ENCODE results near the gene TTC28.

Gene TTC28

GRCh38 chr22:28143961-28144745, 535.5 kb downstream of the TTC28 start:
- H3K36me3 ChIP-seq (ENCODE audit: control insufficient read depth, insufficient read depth, low read length) = no peaks in the 10 kb centered on the region
- WGBS, 2 experiments = 96% methylated on average over 3 of the region's 3 CpGs
- H3K27me3 ChIP-seq (ENCODE audit: control insufficient read depth, insufficient read depth, low read length, poor library complexity, severe bottlenecking) = no peaks in the 10 kb centered on the region
- no peaks in the 10 kb centered on the region for H3K4me1 ChIP-seq (ENCODE audit: control insufficient read depth, insufficient read depth, low read length)
- H3K9me3 ChIP-seq (ENCODE audit: control insufficient read depth, low read length) = no peaks in the 10 kb centered on the region
- H3K27ac ChIP-seq (ENCODE audit: insufficient read depth, low read depth, low read length, poor library complexity, severe bottlenecking) = no peak overlapping the region
- no peak overlapping the region for H3K4me3 ChIP-seq (ENCODE audit: insufficient read depth, low read depth, low read length)

DNA sequence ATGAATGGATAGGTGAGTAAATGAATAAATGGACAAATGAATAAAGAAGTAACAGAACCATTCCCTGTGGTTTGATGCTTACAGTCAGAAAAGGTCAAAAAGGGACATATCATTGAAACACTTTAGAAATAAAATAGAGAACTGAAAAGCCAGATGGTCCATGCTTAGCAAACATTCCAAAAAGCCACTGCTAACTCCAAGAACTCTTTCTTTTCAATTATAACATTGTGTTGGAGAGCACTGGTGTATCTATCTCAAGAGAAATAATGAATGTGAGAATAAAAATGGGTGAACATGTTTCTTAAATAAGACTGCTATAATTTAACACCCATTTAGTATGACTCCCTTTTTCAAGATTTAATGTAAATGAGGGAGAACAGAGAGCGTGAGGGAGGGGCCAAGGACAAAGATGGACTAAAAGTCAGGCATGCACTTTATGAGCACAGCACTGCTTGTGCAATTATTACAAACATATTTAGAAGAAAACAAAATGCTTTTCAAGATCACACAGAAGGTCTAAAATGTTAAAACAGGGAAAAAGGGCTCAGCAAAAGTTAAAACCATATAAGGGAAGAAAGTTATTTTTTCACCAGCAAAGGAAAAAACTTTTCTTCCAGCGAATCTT, 536.3 kb downstream of the TTC28 start:
- no peak overlapping the region for H3K27ac ChIP-seq (ENCODE audit: insufficient read depth, low read depth, low read length, poor library complexity, severe bottlenecking)
- no peaks in the 10 kb centered on the region for H3K4me1 ChIP-seq (ENCODE audit: control insufficient read depth, insufficient read depth, low read length)
- WGBS, 2 experiments = 98% methylated on average over 2 of the region's 2 CpGs; no CpG with 5 or more reads in 1 of the 2 experiments
- H3K4me3 ChIP-seq (ENCODE audit: insufficient read depth, low read depth, low read length) = no peak overlapping the region
- no peaks in the 10 kb centered on the region for H3K9me3 ChIP-seq (ENCODE audit: control insufficient read depth, low read length)
- H3K36me3 ChIP-seq (ENCODE audit: control insufficient read depth, insufficient read depth, low read length) = no peaks in the 10 kb centered on the region
- no peaks in the 10 kb centered on the region for H3K27me3 ChIP-seq (ENCODE audit: control insufficient read depth, insufficient read depth, low read length, poor library complexity, severe bottlenecking)

- no peaks in the 10 kb centered on the region for H3K9me3 ChIP-seq (ENCODE audit: control insufficient read depth, low read length)
- H3K27me3 ChIP-seq (ENCODE audit: control insufficient read depth, insufficient read depth, low read length, poor library complexity, severe bottlenecking) = no peaks in the 10 kb centered on the region
- H3K36me3 ChIP-seq (ENCODE audit: control insufficient read depth, insufficient read depth, low read length) = no peaks in the 10 kb centered on the region
- WGBS, 2 experiments = 93 to 94% methylated on average over 2 of the region's 2 CpGs
- no peaks in the 10 kb centered on the region for H3K4me1 ChIP-seq (ENCODE audit: control insufficient read depth, insufficient read depth, low read length)
- H3K27ac ChIP-seq (ENCODE audit: insufficient read depth, low read depth, low read length, poor library complexity, severe bottlenecking) = peak overlapping the region; percentile 27
- no peak overlapping the region for H3K4me3 ChIP-seq (ENCODE audit: insufficient read depth, low read depth, low read length)
Observed at GRCh38 chr22:28142361-28142961, 537.2 kb downstream of the TTC28 start.

GRCh38 chr22:28141614-28142013, 538.0 kb downstream of the TTC28 start:
- 91 to 96% methylated on average over 2 of the region's 2 CpGs for WGBS, 2 experiments
- no peak overlapping the region for H3K27ac ChIP-seq (ENCODE audit: insufficient read depth, low read depth, low read length, poor library complexity, severe bottlenecking)

GRCh38 chr22:28139961-28140360, 539.7 kb downstream of the TTC28 start:
- H3K9me3 ChIP-seq (ENCODE audit: control insufficient read depth, low read length) = no peaks in the 10 kb centered on the region
- no peak overlapping the region for H3K4me3 ChIP-seq (ENCODE audit: insufficient read depth, low read depth, low read length)
- WGBS, 2 experiments = 88 to 92% methylated on average over 2 of the region's 2 CpGs
- H3K4me1 ChIP-seq (ENCODE audit: control insufficient read depth, insufficient read depth, low read length) = peaks cover 4% of the 10 kb centered on the region
- H3K27ac ChIP-seq (ENCODE audit: insufficient read depth, low read depth, low read length, poor library complexity, severe bottlenecking) = no peak overlapping the region
- H3K36me3 ChIP-seq (ENCODE audit: control insufficient read depth, insufficient read depth, low read length) = no peaks in the 10 kb centered on the region
- H3K27me3 ChIP-seq (ENCODE audit: control insufficient read depth, insufficient read depth, low read length, poor library complexity, severe bottlenecking) = no peaks in the 10 kb centered on the region

More at GRCh38 chr22:28141614-28142013, 538.0 kb downstream of the TTC28 start:
- peaks cover 4% of the 10 kb centered on the region for H3K4me1 ChIP-seq (ENCODE audit: control insufficient read depth, insufficient read depth, low read length)
- H3K27me3 ChIP-seq (ENCODE audit: control insufficient read depth, insufficient read depth, low read length, poor library complexity, severe bottlenecking) = no peaks in the 10 kb centered on the region
- H3K4me3 ChIP-seq (ENCODE audit: insufficient read depth, low read depth, low read length) = no peak overlapping the region
- no peaks in the 10 kb centered on the region for H3K36me3 ChIP-seq (ENCODE audit: control insufficient read depth, insufficient read depth, low read length)
- no peaks in the 10 kb centered on the region for H3K9me3 ChIP-seq (ENCODE audit: control insufficient read depth, low read length)

DNA sequence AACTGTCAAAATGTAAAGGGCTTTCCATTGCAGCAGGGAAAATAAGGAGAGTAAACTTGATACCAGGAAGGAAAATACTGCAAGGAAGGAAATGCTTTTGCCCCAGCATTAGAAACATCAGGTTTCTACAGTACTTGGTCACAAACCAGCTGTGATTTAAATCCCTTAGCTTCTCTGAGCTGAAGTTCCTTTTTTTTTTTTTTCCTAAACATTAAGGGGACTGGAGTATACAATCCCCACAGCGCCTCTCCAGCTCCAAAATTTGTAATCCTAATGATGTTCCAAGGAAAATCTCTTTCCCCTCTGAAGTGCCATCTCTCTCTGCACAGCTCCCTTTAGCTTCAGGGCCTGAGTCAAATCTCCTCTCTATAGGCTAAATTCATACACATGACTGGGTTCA, 540.1 kb downstream of the TTC28 start:
- 87 to 90% methylated on average over 1 of the region's 1 CpG for WGBS, 2 experiments
- H3K27me3 ChIP-seq (ENCODE audit: control insufficient read depth, insufficient read depth, low read length, poor library complexity, severe bottlenecking) = no peaks in the 10 kb centered on the region
- no peak overlapping the region for H3K4me3 ChIP-seq (ENCODE audit: insufficient read depth, low read depth, low read length)
- H3K36me3 ChIP-seq (ENCODE audit: control insufficient read depth, insufficient read depth, low read length) = no peaks in the 10 kb centered on the region
- H3K4me1 ChIP-seq (ENCODE audit: control insufficient read depth, insufficient read depth, low read length) = peaks cover 4% of the 10 kb centered on the region
- H3K27ac ChIP-seq (ENCODE audit: insufficient read depth, low read depth, low read length, poor library complexity, severe bottlenecking) = no peak overlapping the region
- H3K9me3 ChIP-seq (ENCODE audit: control insufficient read depth, low read length) = no peaks in the 10 kb centered on the region

- H3K36me3 ChIP-seq (ENCODE audit: control insufficient read depth, insufficient read depth, low read length) = no peaks in the 10 kb centered on the region
- no peak overlapping the region for H3K27ac ChIP-seq (ENCODE audit: insufficient read depth, low read depth, low read length, poor library complexity, severe bottlenecking)
- no peaks in the 10 kb centered on the region for H3K27me3 ChIP-seq (ENCODE audit: control insufficient read depth, insufficient read depth, low read length, poor library complexity, severe bottlenecking)
- no peak overlapping the region for H3K4me3 ChIP-seq (ENCODE audit: insufficient read depth, low read depth, low read length)
- H3K9me3 ChIP-seq (ENCODE audit: control insufficient read depth, low read length) = no peaks in the 10 kb centered on the region
- 90 to 93% methylated on average over 3 of the region's 3 CpGs for WGBS, 2 experiments
- peaks cover 4% of the 10 kb centered on the region for H3K4me1 ChIP-seq (ENCODE audit: control insufficient read depth, insufficient read depth, low read length)
Observed at GRCh38 chr22:28137036-28137435, 542.6 kb downstream of the TTC28 start.

DNA sequence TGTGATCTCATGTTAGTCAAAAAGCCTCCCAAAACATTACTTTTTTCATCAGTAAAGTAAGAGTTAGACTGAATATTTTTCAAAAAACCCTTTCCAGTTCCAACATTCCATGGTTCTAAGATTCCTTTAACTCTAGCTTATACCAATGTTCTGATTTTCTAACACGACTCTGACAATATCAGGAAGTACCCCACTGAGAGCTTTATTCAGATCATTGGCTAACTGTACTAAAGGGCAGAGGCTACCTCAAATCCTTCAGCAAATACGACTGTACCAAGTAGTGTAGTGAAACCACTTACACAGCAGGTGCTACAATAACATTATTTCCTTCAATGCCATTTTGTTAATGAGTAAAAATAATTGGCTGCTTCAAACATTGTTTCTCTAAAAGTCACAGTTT, 547.2 kb downstream of the TTC28 start:
- WGBS, 2 experiments = 90 to 93% methylated on average over 2 of the region's 2 CpGs
- no peaks in the 10 kb centered on the region for H3K36me3 ChIP-seq (ENCODE audit: control insufficient read depth, insufficient read depth, low read length)
- H3K4me3 ChIP-seq (ENCODE audit: insufficient read depth, low read depth, low read length) = no peak overlapping the region
- no peak overlapping the region for H3K27ac ChIP-seq (ENCODE audit: insufficient read depth, low read depth, low read length, poor library complexity, severe bottlenecking)
- no peaks in the 10 kb centered on the region for H3K27me3 ChIP-seq (ENCODE audit: control insufficient read depth, insufficient read depth, low read length, poor library complexity, severe bottlenecking)
- no peaks in the 10 kb centered on the region for H3K9me3 ChIP-seq (ENCODE audit: control insufficient read depth, low read length)
- peaks cover 4% of the 10 kb centered on the region for H3K4me1 ChIP-seq (ENCODE audit: control insufficient read depth, insufficient read depth, low read length)

DNA sequence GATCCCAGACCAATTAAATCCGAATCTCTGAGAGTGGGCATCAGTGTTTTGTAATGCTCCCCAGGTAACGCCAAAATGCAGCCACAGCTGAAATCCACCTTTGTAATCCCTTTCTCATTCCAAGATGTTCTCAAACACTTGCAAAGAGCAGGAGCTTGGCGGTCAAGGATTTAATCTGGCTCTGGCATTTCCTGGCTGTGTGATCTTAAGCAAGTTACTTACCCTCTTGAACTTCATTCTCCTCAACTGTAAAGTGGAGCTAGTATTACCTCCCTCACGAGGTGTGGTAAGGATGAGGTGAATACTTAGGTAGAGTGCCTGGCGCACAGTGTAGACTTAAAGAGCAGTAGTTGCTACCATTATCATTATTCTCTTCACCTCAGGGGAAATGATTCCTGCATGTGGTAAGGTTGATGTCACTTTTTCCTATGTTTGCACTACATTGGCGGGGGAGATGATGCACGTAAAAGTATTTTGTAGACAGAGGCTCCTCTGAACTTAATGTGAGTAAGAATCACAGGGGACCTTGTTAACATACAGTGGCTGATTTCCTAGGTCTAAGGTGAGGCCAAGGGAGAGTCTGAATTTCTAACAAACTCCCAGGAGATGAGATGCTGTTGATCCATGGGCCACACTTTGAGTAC, 550.2 kb downstream of the TTC28 start:
- Histone ChIP-seq H3K27me3 (ENCODE audit: control insufficient read depth, insufficient read depth, low read length, poor library complexity, severe bottlenecking) (no peaks in the 10 kb centered on the region), H3K9me3 (ENCODE audit: control insufficient read depth, low read length) (no peaks in the 10 kb centered on the region)
- WGBS, 2 experiments = 58 to 70% methylated on average over 5 to 7 of the region's 7 CpGs

DNA sequence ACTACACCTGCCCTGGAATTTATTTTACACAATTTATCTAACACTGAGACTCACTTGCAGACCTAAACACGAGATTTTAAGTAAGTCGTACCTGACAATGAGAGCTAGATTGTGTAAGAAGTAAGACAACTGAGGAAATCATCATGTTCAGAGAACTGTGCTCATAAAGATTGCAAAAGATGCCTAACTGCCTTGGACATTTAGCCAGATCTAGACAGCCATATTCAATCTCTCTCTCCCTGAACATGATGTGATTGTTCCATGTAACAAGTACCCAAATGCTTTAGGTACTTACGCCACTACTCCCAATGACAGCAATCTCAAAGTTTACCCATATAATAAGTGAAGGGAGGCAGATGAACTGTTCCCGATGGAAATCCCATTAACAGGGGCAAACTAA, 550.8 kb downstream of the TTC28 start:
- Histone ChIP-seq H3K4me1 (ENCODE audit: control insufficient read depth, insufficient read depth, low read length) (no peaks in the 10 kb centered on the region), H3K27me3 (ENCODE audit: control insufficient read depth, insufficient read depth, low read length, poor library complexity, severe bottlenecking) (no peaks in the 10 kb centered on the region), H3K9me3 (ENCODE audit: control insufficient read depth, low read length) (no peaks in the 10 kb centered on the region), H3K36me3 (ENCODE audit: control insufficient read depth, insufficient read depth, low read length) (no peaks in the 10 kb centered on the region), H3K27ac (ENCODE audit: insufficient read depth, low read depth, low read length, poor library complexity, severe bottlenecking) (no peak overlapping the region), H3K4me3 (ENCODE audit: insufficient read depth, low read depth, low read length) (no peak overlapping the region)
- 92 to 93% methylated on average over 4 of the region's 4 CpGs for WGBS, 2 experiments

More for the DNA sequence above, 550.2 kb downstream of the TTC28 start:
- H3K4me3 ChIP-seq (ENCODE audit: insufficient read depth, low read depth, low read length) = no peak overlapping the region
- H3K36me3 ChIP-seq (ENCODE audit: control insufficient read depth, insufficient read depth, low read length) = no peaks in the 10 kb centered on the region
- H3K4me1 ChIP-seq (ENCODE audit: control insufficient read depth, insufficient read depth, low read length) = no peaks in the 10 kb centered on the region
- H3K27ac ChIP-seq (ENCODE audit: insufficient read depth, low read depth, low read length, poor library complexity, severe bottlenecking) = no peak overlapping the region

Data from ectodermal cell (in vitro differentiated cells).